ENCODE data around the gene ABCA4.

Gene ABCA4

DNA sequence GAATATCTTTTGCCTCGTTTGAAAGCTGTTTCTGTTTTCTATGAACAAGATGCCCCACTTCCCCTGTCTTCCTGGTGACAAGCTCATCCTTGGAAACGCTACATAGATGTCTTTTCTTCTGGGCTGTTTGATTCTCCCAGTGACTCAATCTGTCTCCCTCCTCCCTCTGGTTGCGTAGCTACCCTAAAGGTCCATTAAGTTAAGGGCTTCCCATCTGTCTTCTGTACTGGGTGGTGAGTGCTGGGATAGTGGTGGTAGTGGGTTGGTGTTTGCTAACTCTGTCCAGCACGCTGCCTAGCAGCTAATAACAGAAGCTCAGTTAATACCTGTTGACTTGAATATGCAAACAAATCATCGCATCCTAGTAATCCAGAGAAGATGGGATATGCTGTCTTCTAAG is 161.5 kb downstream of the ABCA4 start:
- H3F3A ChIP-seq (ENCODE audit: low read depth): no peaks in the 10 kb centered on the region
- H3K4me2 ChIP-seq (ENCODE audit: low read depth, low read length, poor library complexity, severe bottlenecking): no peak overlapping the region
- no peak overlapping the region for H3K4me3 ChIP-seq (ENCODE audit: low read length, poor library complexity, severe bottlenecking)
- H3K36me3 ChIP-seq (ENCODE audit: insufficient read depth, low read length): no peaks in the 10 kb centered on the region
- H3K9me3 ChIP-seq (ENCODE audit: insufficient read depth, low read depth, low read length): peaks cover 7% of the 10 kb centered on the region
- H3K9ac ChIP-seq (ENCODE audit: low read depth, low read length, poor library complexity, severe bottlenecking): no peak overlapping the region
- H3K79me2 ChIP-seq (ENCODE audit: insufficient read depth, low read length): no peaks in the 10 kb centered on the region
- TF ChIP-seq, protein P1, sequence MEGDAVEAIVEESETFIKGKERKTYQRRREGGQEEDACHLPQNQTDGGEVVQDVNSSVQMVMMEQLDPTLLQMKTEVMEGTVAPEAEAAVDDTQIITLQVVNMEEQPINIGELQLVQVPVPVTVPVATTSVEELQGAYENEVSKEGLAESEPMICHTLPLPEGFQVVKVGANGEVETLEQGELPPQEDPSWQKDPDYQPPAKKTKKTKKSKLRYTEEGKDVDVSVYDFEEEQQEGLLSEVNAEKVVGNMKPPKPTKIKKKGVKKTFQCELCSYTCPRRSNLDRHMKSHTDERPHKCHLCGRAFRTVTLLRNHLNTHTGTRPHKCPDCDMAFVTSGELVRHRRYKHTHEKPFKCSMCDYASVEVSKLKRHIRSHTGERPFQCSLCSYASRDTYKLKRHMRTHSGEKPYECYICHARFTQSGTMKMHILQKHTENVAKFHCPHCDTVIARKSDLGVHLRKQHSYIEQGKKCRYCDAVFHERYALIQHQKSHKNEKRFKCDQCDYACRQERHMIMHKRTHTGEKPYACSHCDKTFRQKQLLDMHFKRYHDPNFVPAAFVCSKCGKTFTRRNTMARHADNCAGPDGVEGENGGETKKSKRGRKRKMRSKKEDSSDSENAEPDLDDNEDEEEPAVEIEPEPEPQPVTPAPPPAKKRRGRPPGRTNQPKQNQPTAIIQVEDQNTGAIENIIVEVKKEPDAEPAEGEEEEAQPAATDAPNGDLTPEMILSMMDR (conservative IDR thresholded peaks at IDR 0.05; ENCODE audit: low read length): no peak
- no peak for TF ChIP-seq EZH2phosphoT487 (IDR thresholded peaks at IDR 0.05; ENCODE audit: borderline replicate concordance)
- H4K20me1 ChIP-seq (ENCODE audit: insufficient read depth, low read length, poor library complexity, severe bottlenecking): no peaks in the 10 kb centered on the region
- no peaks in the 10 kb centered on the region for H3K9me2 ChIP-seq (replicated peaks; ENCODE audit: low read depth, low read length)
- no peak overlapping the region for H2AFZ ChIP-seq (ENCODE audit: low read length)
- no peaks in the 10 kb centered on the region for H3K4me1 ChIP-seq (ENCODE audit: insufficient read depth, low read length, poor library complexity, severe bottlenecking)
- no peaks in the 10 kb centered on the region for H3K27me3 ChIP-seq (ENCODE audit: insufficient read depth, low read length, poor library complexity, severe bottlenecking)

DNA sequence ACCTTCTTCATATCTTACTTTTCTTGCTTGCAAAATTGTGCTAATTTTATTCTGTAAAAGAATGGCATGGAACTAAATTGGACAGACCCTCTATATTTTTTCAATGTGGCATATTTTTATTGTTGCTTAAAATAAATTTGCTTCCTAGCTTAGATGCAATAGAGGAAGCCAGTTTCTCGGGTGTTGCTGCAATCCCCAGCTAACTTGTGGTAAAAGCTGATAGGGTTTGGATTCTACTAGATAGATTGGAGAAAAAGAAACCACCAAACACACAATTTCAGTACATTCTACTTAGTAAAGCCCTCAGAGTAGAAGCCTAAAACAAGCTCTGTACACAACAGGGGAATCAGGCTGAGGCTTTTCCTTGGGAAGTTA is 162.2 kb downstream of the ABCA4 start:
- Histone ChIP-seq H3K9me3 (ENCODE audit: insufficient read depth, low read depth, low read length) (peaks cover 7% of the 10 kb centered on the region), H3K79me2 (ENCODE audit: insufficient read depth, low read length) (no peaks in the 10 kb centered on the region), H3K9me2 (replicated peaks; ENCODE audit: low read depth, low read length) (no peaks in the 10 kb centered on the region), H2AFZ (ENCODE audit: low read length) (no peak overlapping the region), H3K4me2 (ENCODE audit: low read depth, low read length, poor library complexity, severe bottlenecking) (no peak overlapping the region), H3K27me3 (ENCODE audit: insufficient read depth, low read length, poor library complexity, severe bottlenecking) (no peaks in the 10 kb centered on the region), H4K20me1 (ENCODE audit: insufficient read depth, low read length, poor library complexity, severe bottlenecking) (no peaks in the 10 kb centered on the region), H3K4me3 (ENCODE audit: low read length, poor library complexity, severe bottlenecking) (no peak overlapping the region), H3K9ac (ENCODE audit: low read depth, low read length, poor library complexity, severe bottlenecking) (no peak overlapping the region), H3K36me3 (ENCODE audit: insufficient read depth, low read length) (no peaks in the 10 kb centered on the region), H3F3A (ENCODE audit: low read depth) (no peaks in the 10 kb centered on the region), H3K4me1 (ENCODE audit: insufficient read depth, low read length, poor library complexity, severe bottlenecking) (no peaks in the 10 kb centered on the region)
- no peak for TF ChIP-seq EZH2phosphoT487 (IDR thresholded peaks at IDR 0.05; ENCODE audit: borderline replicate concordance)
- TF ChIP-seq, protein P1 (conservative IDR thresholded peaks at IDR 0.05; ENCODE audit: low read length): no peak

DNA sequence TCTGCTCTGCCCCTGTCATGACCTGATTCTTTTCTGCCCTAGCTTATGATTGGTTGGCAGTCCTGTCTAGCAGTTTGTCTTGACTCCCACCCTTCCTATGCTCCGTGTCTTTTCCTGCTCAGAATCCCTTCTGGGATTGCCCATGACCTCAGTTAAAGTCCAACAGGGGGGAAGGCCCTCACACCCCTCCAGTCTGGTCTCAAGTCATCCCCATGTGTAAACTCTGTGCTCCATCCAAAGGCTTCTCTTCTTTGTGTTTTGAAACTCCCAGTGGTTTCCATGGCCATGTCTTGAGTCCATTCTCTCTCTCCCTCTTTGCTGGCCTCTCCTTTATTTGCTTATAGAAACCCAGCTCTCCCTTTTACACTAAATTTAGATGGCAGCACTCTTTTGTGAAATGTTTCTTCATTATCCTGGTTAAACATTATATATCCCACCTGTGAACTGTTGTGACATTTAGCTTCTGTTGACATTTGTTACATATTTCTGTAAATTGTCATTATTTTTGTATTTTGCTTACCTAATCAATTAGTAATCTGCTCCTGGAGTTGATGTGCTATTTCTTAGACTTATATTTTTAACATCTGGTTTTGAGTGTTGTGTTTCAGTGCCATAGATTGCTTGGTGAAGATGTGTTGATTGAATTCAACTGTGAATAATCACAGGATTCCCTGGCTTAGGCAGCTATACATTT is 162.8 kb downstream of the ABCA4 start:
- no peaks in the 10 kb centered on the region for H3K36me3 ChIP-seq (ENCODE audit: insufficient read depth, low read length)
- no peaks in the 10 kb centered on the region for H3K9me2 ChIP-seq (replicated peaks; ENCODE audit: low read depth, low read length)
- H3K4me3 ChIP-seq (ENCODE audit: low read length, poor library complexity, severe bottlenecking): no peak overlapping the region
- no peak overlapping the region for H3K9ac ChIP-seq (ENCODE audit: low read depth, low read length, poor library complexity, severe bottlenecking)
- H4K20me1 ChIP-seq (ENCODE audit: insufficient read depth, low read length, poor library complexity, severe bottlenecking): no peaks in the 10 kb centered on the region
- no peak overlapping the region for H2AFZ ChIP-seq (ENCODE audit: low read length)
- no peaks in the 10 kb centered on the region for H3K4me1 ChIP-seq (ENCODE audit: insufficient read depth, low read length, poor library complexity, severe bottlenecking)
- H3K79me2 ChIP-seq (ENCODE audit: insufficient read depth, low read length): no peaks in the 10 kb centered on the region
- no peaks in the 10 kb centered on the region for H3K27me3 ChIP-seq (ENCODE audit: insufficient read depth, low read length, poor library complexity, severe bottlenecking)
- H3K4me2 ChIP-seq (ENCODE audit: low read depth, low read length, poor library complexity, severe bottlenecking): no peak overlapping the region
- H3K9me3 ChIP-seq (ENCODE audit: insufficient read depth, low read depth, low read length): peaks cover 7% of the 10 kb centered on the region
- no peaks in the 10 kb centered on the region for H3F3A ChIP-seq (ENCODE audit: low read depth)
- TF ChIP-seq, protein P1 (conservative IDR thresholded peaks at IDR 0.05; ENCODE audit: low read length): no peak
- TF ChIP-seq EZH2phosphoT487 (IDR thresholded peaks at IDR 0.05; ENCODE audit: borderline replicate concordance): no peak

Measured in Loucy (cell line).